Esophagus muscularis mucosa (tissue), 4 donors: ENCODE data around the gene SHF. TPM values are rescaled to one million over a fixed set of nuclear protein-coding genes. Genes with fewer than 3 reads are reported as not detected.

Experiments used
- DNase-seq: peaks from one replicate; pipeline ENCODE4 v3.0.0-alpha.2; 2017; ENCODE audit errors: extremely low spot score
- H3K27ac ChIP-seq, 4 donors: fragments of 200-600 bp; sonication (generic); replicated peaks in 1 of 4; 1 replicate in 3 of 4; 2 replicates in 1 of 4; pipeline ENCODE4 v1.5.1; 2016 to 2019; ENCODE audit warnings: mild to moderate bottlenecking in 1 of 4
- H3K27me3 ChIP-seq, 4 donors: fragments of 200-600 bp; sonication (generic); one replicate each; pipeline versions ENCODE4 v1.5.1 to v1.6.0; 2016 to 2019
- H3K36me3 ChIP-seq, 4 donors: fragments of 200-600 bp; sonication (generic); one replicate each; pipeline ENCODE4 v1.5.1; 2016 to 2019
- H3K4me1 ChIP-seq, 4 donors: fragments of 200-600 bp; sonication (generic); one replicate each; pipeline ENCODE4 v1.5.1; 2016 to 2019
- H3K4me3 ChIP-seq, 4 donors: fragments of 200-600 bp; sonication (generic); 1 replicate in 2 of 4; 2 replicates in 2 of 4; pipeline ENCODE4 v1.5.1; 2016 to 2019; ENCODE audit warnings: mild to moderate bottlenecking in 4 of 4, moderate library complexity in 1 of 4
- H3K9me3 ChIP-seq, 4 donors: fragments of 200-600 bp; sonication (generic); 1 replicate in 3 of 4; 2 replicates in 1 of 4; pipeline ENCODE4 v1.5.1; 2016 to 2019
- CTCF ChIP-seq, 3 experiments: fragments of 200-600 bp in 2 of 3; fragments of 450-650 bp in 1 of 3; sonication (generic) in 2 of 3; IDR thresholded peaks; one replicate each; pipeline ENCODE4 v1.5.1; 2017 to 2019; ENCODE audit warnings: antibody characterized with exemption in 3 of 3, mild to moderate bottlenecking in 2 of 3, moderate library complexity in 1 of 3
- EP300 ChIP-seq: sonication (generic); formaldehyde crosslinking; IDR thresholded peaks from one replicate; pipeline ENCODE4 v1.6.1; 2017; ENCODE audit warnings: antibody characterized with exemption
- POLR2A ChIP-seq: fragments of 450-650 bp; IDR thresholded peaks from one replicate; pipeline ENCODE4 v1.6.1; 2017; ENCODE audit warnings: antibody characterized with exemption, moderate library complexity, mild to moderate bottlenecking, low read depth
- POLR2AphosphoS5 ChIP-seq, 2 donors: sonication (generic); formaldehyde crosslinking; IDR thresholded peaks; one replicate each; pipeline ENCODE4 v1.6.1; 2017; ENCODE audit warnings: antibody characterized with exemption in 2 of 2
- WGBS: methylation state at CpG from one replicate; pipeline ENCODE4 v1.1.5; 2018; 5-methylcytosine and 5-hydroxymethylcytosine counted together
- intact Hi-C: fragments of 100-400 bp; cut with DNase I; formaldehyde crosslinking; loops from one replicate; pipeline ENCODE4 v1.15.1; 2023
- total RNA-seq, 4 donors: library from RNA; depleted of rRNA; stranded (reverse); fragments of >200 nt; gene quantifications; one replicate each; pipeline versions ENCODE4 v1.1.0 to v1.2.1, GENCODE V29; 2016

The SHF gene
- total RNA-seq, 4 donors from 2014 or later: 4.6 to 15.4 (median 10.2) TPM

GRCh38 chr15:45134682-45135604 lies 52.8 kb downstream of the SHF start:
- TF ChIP-seq POLR2A (no peak), CTCF (IDR thresholded peaks at IDR 0.05) (no peak), POLR2AphosphoS5 (IDR thresholded peaks at IDR 0.05) (no peak)
- no peak for DNase-seq
- Histone ChIP-seq H3K4me1 (peaks cover 7 to 15% (median 12%) of the 10 kb centered on the region in 4 donors), H3K27ac (no peak overlapping the region), H3K4me3 (peak overlapping the region; percentile 26 to 46 (median 34)), H3K9me3 (no peaks in the 10 kb centered on the region), H3K27me3 (peaks cover 0 to 90% (median 28%) of the 10 kb centered on the region in 4 donors), H3K36me3 (no peaks in the 10 kb centered on the region)
- intact Hi-C loops: no loop called here
- WGBS: 40% methylated on average over 4 of the region's 57 CpGs

- no peaks in the 10 kb centered on the region for H3K36me3 ChIP-seq
- peaks cover 10 to 24% (median 21%) of the 10 kb centered on the region in 4 donors for H3K4me1 ChIP-seq
- no peak overlapping the region for H3K27ac ChIP-seq
- no peak for DNase-seq
- no peaks in the 10 kb centered on the region for H3K9me3 ChIP-seq
- no peak overlapping the region for H3K4me3 ChIP-seq
- intact Hi-C loops: no loop called here
- H3K27me3 ChIP-seq: peaks cover 0 to 91% (median 37%) of the 10 kb centered on the region in 4 donors
- 82% methylated on average over 7 of the region's 7 CpGs for WGBS
- TF ChIP-seq CTCF (IDR thresholded peaks at IDR 0.05): no peak
- no peak for TF ChIP-seq POLR2A
- TF ChIP-seq POLR2AphosphoS5 (IDR thresholded peaks at IDR 0.05): no peak
- no peak for TF ChIP-seq EP300
Observed at GRCh38 chr15:45134046-45134445, 53.7 kb downstream of the SHF start.

- H3K27ac ChIP-seq: no peak overlapping the region
- intact Hi-C loops: no loop called here
- TF ChIP-seq EP300 (no peak), CTCF (IDR thresholded peaks at IDR 0.05) (no peak), POLR2AphosphoS5 (IDR thresholded peaks at IDR 0.05) (no peak), POLR2A (no peak)
- no peaks in the 10 kb centered on the region for H3K9me3 ChIP-seq
- H3K4me1 ChIP-seq: peaks cover 10 to 27% (median 25%) of the 10 kb centered on the region in 4 donors
- no peaks in the 10 kb centered on the region for H3K36me3 ChIP-seq
- H3K27me3 ChIP-seq: peaks cover 0 to 91% (median 41%) of the 10 kb centered on the region in 4 donors
- H3K4me3 ChIP-seq: no peak overlapping the region
- no peak for DNase-seq
- WGBS: 71% methylated on average over 5 of the region's 5 CpGs
Observed at GRCh38 chr15:45133561-45133920, 54.2 kb downstream of the SHF start.

GRCh38 chr15:45132844-45133560 lies 54.8 kb downstream of the SHF start:
- no peak overlapping the region for H3K4me3 ChIP-seq
- no peak for DNase-seq
- no peak for TF ChIP-seq CTCF (IDR thresholded peaks at IDR 0.05)
- TF ChIP-seq EP300: no peak
- TF ChIP-seq POLR2AphosphoS5 (IDR thresholded peaks at IDR 0.05): no peak
- TF ChIP-seq POLR2A: no peak
- H3K27me3 ChIP-seq: peaks cover 0 to 91% (median 44%) of the 10 kb centered on the region in 4 donors
- WGBS: 68% methylated on average over 2 of the region's 3 CpGs
- peaks cover 10 to 27% (median 25%) of the 10 kb centered on the region in 4 donors for H3K4me1 ChIP-seq
- intact Hi-C loops: no loop called here
- no peaks in the 10 kb centered on the region for H3K36me3 ChIP-seq
- H3K27ac ChIP-seq: no peak overlapping the region
- no peaks in the 10 kb centered on the region for H3K9me3 ChIP-seq
